KBM-7 (cell line): ENCODE results near the gene TRIM24.
"Not testable (repeated sequence)": the region's sequence is repeated elsewhere in the genome, so short reads cannot be mapped to it uniquely, and the experiment has no call there.

Source experiments
- DNase-seq: peaks from one replicate; pipeline ENCODE4 v3.0.0-alpha.2; 2015
- in situ Hi-C: fragments of 300-500 bp; cut with MboI; formaldehyde crosslinking; loops from 2 replicates; pipeline ENCODE4 v1.14.3; 2020; ENCODE audit warnings: low sequenced_read_pairs, low pct_unique_long_range_greater_than_20kb, mixed read lengths

Gene TRIM24

DNA sequence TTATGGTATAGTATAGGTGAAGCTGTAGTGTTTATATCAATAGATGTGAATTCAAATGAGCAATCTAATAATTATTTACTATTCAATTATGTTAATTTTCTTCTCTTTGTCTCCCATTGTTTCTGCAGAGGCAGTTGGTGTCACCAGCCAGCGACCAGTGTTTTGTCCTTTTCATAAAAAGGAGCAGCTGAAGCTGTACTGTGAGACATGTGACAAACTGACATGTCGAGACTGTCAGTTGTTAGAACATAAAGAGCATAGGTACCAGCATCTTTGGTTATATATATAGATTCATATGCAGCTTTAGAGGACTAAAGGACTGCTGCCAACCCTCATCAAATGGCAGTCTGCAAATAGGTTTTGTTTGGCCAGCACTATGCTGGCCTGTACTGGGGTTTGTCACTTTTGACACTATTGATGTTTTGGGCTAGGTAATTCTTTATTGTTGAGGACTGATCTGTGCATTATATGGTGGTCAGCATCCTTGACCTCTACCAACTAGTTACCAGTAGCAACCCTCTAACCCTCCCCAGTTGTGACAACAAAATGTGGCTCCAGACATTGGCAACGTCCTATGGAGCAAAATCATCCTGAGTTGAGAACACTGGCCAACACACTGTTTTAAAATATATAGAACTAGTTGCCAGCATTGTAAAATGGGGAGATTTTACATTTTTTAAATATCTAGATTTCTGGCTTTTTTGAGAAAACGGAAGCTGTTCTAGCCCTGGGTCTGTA lies 59.2 kb downstream of the TRIM24 start:
- in situ Hi-C loops, result no loop called here
- DNase-seq, result no peak

DNA sequence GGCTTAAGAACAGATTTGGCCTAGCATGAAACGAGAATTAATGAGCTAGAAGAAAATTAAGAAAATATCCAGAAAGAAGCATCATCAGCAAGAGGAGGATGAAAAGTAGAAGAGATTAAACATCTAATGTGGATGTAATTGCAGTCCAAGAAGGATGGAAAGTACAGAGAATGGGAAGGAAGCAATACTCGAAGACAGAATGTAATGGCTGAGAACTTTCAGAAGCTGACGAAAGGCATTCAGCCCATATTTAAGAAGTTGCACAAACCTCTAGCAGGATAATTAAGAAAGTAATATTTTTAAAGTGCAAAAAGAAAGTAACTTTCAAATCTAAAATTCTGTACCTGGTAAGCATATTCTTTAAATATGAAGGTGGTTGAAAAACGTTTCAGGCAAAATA lies 60.7 kb downstream of the TRIM24 start:
- in situ Hi-C loops, result no loop called here
- no peak for DNase-seq

- DNase-seq, result no peak
- in situ Hi-C loops, result no loop called here
These were observed 61.9 kb downstream of the TRIM24 start for GRCh38 chr7:138521837-138522461.

GRCh38 chr7:138524259-138524658 lies 64.2 kb downstream of the TRIM24 start:
- in situ Hi-C loops, result no loop called here
- DNase-seq, result no peak

DNA sequence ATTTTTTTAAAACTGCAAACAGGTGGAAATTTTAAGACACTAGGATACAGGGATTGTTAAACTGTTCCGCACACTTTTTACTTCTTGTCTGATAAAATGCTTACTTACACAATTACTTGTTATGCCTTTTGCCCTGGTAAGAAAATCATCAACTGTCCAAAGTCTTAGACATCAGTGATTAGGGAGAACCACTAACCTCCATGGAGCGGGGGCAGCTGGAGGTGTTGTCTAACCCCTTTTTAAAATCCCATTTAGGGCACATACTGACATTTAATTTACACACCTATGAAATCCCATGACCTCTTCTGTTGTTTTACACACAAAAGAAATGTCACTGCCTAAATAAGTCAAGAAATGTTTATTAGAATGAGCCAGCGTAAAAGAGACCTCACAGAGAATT lies 65.7 kb downstream of the TRIM24 start:
- DNase-seq, result no peak
- in situ Hi-C loops, result no loop called here

GRCh38 chr7:138527746-138528223 lies 67.7 kb downstream of the TRIM24 start:
- in situ Hi-C loops, result no loop called here
- DNase-seq, result peak; percentile 59

DNA sequence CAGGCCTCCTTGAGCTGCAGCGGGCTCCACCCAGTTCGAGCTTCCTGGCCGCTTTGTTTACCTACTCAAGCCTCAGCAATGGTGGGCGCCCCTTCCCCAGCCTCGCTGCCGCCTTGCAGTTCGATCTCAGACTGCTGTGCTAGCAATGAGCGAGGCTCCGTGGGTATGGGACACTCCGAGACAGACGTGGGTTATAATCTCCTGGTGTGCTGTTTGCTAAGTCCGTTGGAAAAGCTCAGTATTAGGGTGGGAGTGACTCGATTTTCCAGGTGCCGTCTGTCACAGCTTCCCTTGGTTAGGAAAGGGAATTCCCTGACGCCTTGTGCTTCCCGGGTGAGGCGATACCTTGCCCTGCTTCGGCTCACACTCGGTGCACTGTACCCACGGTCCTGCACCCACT lies 76.8 kb downstream of the TRIM24 start:
- in situ Hi-C loops, result not testable (repeated sequence)

GRCh38 chr7:138538518-138538917 lies 78.5 kb downstream of the TRIM24 start:
- in situ Hi-C loops, result no loop called here
- no peak for DNase-seq

More for the DNA sequence above, 76.8 kb downstream of the TRIM24 start:
- not testable (repeated sequence) for DNase-seq

DNA sequence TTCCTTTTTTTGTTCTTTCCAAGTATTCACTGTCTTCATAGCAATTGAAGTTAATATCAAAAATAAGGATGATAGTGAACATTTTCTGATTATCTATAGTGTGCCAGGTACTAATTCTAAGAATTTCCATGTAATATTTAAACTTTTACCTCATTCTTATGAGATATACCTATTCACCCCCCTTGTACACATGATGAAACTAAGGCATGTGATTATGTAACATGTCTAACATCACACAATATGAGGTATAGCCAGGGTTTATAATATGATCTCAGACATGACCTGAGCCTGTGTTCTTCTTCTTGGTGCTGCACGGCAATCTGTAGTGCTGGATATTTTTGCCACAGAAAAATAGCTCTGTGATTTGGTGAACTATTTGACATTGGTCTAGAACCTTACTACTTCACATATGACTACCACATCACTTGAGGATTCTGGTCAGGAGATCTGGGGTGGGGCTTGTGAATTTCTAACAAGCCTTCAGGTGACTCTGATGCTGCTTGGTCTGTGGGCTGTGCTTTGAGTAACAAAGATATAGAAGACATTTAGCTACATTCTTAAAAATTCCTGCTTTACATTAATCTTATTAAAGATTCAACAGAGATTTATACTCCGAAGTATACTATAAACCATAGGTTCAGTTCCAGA lies 79.1 kb downstream of the TRIM24 start:
- no peak for DNase-seq
- in situ Hi-C loops, result no loop called here

GRCh38 chr7:138542183-138542582 lies 82.1 kb downstream of the TRIM24 start:
- DNase-seq, result no peak
- in situ Hi-C loops, result no loop called here

DNA sequence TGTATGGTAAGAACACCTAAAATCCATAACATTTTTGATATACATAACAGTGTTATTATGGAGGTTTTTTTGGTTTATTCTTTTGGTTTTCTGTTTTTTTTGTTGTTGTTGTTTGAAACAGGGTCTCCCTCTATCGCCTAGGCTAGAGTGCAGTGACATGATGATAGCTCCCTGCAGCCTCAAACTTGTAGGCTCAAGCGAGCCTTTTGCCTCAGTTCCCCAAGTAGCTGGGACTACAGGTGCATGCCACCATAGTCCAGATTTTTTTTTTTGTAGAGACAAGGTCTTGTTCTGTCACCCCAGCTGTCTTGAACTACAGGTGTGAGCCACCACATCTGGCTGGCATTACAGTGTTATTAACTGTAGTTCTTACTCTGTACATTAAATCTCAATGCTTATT lies 83.7 kb downstream of the TRIM24 start:
- no peak for DNase-seq
- in situ Hi-C loops, result no loop called here

GRCh38 chr7:138545123-138545522 lies 85.1 kb downstream of the TRIM24 start:
- in situ Hi-C loops, result no loop called here
- no peak for DNase-seq

DNA sequence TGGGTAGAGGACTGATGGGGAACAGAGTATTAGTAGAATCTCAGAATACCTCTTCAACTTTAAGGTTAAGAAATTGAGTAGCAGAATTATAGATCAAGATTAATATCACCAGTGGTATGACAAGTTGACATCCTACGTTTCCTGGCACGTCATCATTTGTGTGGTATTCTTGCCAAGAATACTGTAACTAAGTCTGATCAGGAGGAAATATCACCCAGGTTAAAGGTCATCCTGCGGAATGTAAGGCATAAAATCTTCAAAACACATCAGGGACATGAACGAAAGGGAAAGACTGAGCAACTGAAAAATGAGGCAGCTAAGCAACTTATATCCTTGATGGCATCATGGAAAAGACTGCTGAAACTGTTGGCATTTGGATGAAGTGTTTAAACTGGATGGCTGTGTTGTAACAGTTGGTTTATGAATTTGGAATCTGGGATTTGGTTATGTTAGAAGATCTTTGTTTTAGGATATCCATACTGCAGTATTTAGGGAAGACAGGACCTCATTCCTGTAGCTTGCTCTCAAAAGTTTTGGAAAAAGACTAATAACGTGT lies 86.1 kb downstream of the TRIM24 start:
- no peak for DNase-seq
- in situ Hi-C loops, result no loop called here

DNA sequence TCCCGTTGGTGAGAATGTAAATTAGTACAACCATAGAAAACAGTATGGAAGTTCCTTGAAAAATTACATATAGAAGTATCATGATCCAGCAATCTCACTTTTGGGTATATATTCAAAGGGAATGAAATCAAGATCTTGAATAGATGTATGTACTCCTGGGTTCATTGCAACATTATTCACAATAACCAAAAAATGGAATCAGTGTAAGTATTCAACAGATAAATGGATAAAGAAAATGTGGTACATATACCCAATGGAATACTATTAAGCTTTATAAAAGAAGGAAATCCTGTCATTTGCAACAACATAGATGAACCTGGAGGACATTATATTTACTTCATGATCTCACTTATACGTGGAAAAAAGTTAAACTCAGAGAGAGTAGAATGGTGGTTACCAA lies 86.8 kb downstream of the TRIM24 start:
- in situ Hi-C loops, result no loop called here
- DNase-seq, result no peak

- DNase-seq, result no peak
- in situ Hi-C loops, result no loop called here
These were observed 89.0 kb downstream of the TRIM24 start for GRCh38 chr7:138549082-138549481.

- in situ Hi-C loops, result no loop called here
- no peak for DNase-seq
These were observed 90.3 kb downstream of the TRIM24 start for GRCh38 chr7:138550337-138550736.

- in situ Hi-C loops, result no loop called here
These were observed 91.0 kb downstream of the TRIM24 start for GRCh38 chr7:138551102-138551501.

DNA sequence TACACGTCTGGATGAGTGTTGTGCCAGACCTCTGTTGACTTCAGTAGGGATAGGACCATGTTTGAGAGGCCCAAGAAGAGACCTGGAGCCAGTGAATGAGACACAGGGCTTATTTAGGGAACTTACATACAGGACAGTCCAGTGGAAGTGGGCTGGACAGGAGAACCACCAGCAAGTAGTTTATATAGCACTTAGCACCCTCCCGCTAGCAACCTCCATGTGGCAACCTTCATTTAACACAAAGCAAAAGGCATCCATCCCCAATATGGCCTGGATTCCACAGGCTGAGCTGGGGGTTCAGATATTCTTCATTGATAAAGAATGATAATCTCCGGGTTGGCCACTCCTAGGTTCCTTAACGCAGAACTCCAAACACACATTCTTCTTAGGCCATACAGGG lies 93.7 kb downstream of the TRIM24 start:
- in situ Hi-C loops, result no loop called here
- no peak for DNase-seq

More at GRCh38 chr7:138551102-138551501, 91.0 kb downstream of the TRIM24 start:
- no peak for DNase-seq

GRCh38 chr7:138554674-138555073 lies 94.6 kb downstream of the TRIM24 start:
- in situ Hi-C loops, result no loop called here
- DNase-seq, result no peak

- in situ Hi-C loops, result no loop called here
- no peak for DNase-seq
These were observed 95.6 kb downstream of the TRIM24 start for GRCh38 chr7:138555684-138556083.
